ENCODE results near the gene INIP. TPM values are rescaled to one million over a fixed set of nuclear protein-coding genes. Genes with fewer than 3 reads are reported as not detected.

Gene INIP
- 10 to 100 TPM in 7 of 8 experiments, 1 to 10 TPM in 1; 10.0 to 26.8 (median 23.4) TPM for total RNA-seq

- 1 to 19% (median 3%) methylated on average over 2 to 15 of the region's 51 CpGs; no CpG with 5 or more reads in 3 of the 10 experiments for WGBS, 10 experiments
- peak; percentile 96 to 98 (median 97) for ATAC-seq (replicated peaks in 6 of 8)
- H3K27ac ChIP-seq = peak within 1 kb of the TSS; percentile 65 to 79
- peak within 1 kb of the TSS; percentile 72 to 96 (median 74) for H3K4me3 ChIP-seq
- peaks cover 4 to 6% of the 10 kb centered on the region in 2 donors for H3K4me1 ChIP-seq (replicated peaks in 1 of 2)
- in situ Hi-C loops (cut with MboI; ENCODE audit: low pct_unique_long_range_greater_than_20kb in 2 of 9, low sequenced_read_pairs in 9 of 9, unreplicated experiment in 9 of 9) = loop anchor here in 5 of 9 experiments (25.0 kb wide), 2 partner anchors 105 to 630 kb away; no protein-coding TSS in a partner anchor
Observed at GRCh38 chr9:112717661-112718331, at the start of gene INIP. Gene INIP, minus strand, starts transcription at chr9:112718117. Its CDS starts 1,632 bp downstream, at chr9:112716485.

- Histone ChIP-seq H3K4me3 (no peak overlapping the region), H3K27ac (no peak overlapping the region), H3K4me1 (replicated peaks in 1 of 2) (no peaks in the 10 kb centered on the region)
- 83 to 100% (median 100%) methylated on average over 1 of the region's 1 CpG; no CpG with 5 or more reads in 3 of the 10 experiments for WGBS, 10 experiments
- no peak for ATAC-seq (replicated peaks in 6 of 8)
- in situ Hi-C loops (cut with MboI; ENCODE audit: low pct_unique_long_range_greater_than_20kb in 2 of 9, low sequenced_read_pairs in 9 of 9, unreplicated experiment in 9 of 9) = no loop called here
Observed at GRCh38 chr9:112765281-112765680, 47.4 kb upstream of the INIP start.

GRCh38 chr9:112764837-112765236 lies 46.9 kb upstream of the INIP start:
- ATAC-seq (replicated peaks in 6 of 8) = no peak
- no peak overlapping the region for H3K4me3 ChIP-seq
- in situ Hi-C loops (cut with MboI; ENCODE audit: low pct_unique_long_range_greater_than_20kb in 2 of 9, low sequenced_read_pairs in 9 of 9, unreplicated experiment in 9 of 9) = no loop called here
- no peaks in the 10 kb centered on the region for H3K4me1 ChIP-seq (replicated peaks in 1 of 2)
- WGBS, 10 experiments = 40 to 100% (median 64%) methylated on average over 1 to 5 of the region's 7 CpGs; no CpG with 5 or more reads in 5 of the 10 experiments
- H3K27ac ChIP-seq = no peak overlapping the region

GRCh38 chr9:112764344-112764743 lies 46.4 kb upstream of the INIP start:
- no peaks in the 10 kb centered on the region for H3K4me1 ChIP-seq (replicated peaks in 1 of 2)
- no peak overlapping the region for H3K4me3 ChIP-seq
- no peak overlapping the region for H3K27ac ChIP-seq
- ATAC-seq (replicated peaks in 6 of 8) = no peak
- in situ Hi-C loops (cut with MboI; ENCODE audit: low pct_unique_long_range_greater_than_20kb in 2 of 9, low sequenced_read_pairs in 9 of 9, unreplicated experiment in 9 of 9) = no loop called here
- WGBS, 10 experiments = 0 to 100% (median 74%) methylated on average over 1 to 5 of the region's 5 CpGs; no CpG with 5 or more reads in 4 of the 10 experiments

GRCh38 chr9:112762726-112763518 lies 45.0 kb upstream of the INIP start:
- ATAC-seq (replicated peaks in 6 of 8) = no peak
- in situ Hi-C loops (cut with MboI; ENCODE audit: low pct_unique_long_range_greater_than_20kb in 2 of 9, low sequenced_read_pairs in 9 of 9, unreplicated experiment in 9 of 9) = no loop called here
- Histone ChIP-seq H3K27ac (no peak overlapping the region), H3K4me1 (replicated peaks in 1 of 2) (no peaks in the 10 kb centered on the region), H3K4me3 (no peak overlapping the region)
- WGBS, 10 experiments = 87 to 100% (median 93%) methylated on average over 1 to 5 of the region's 13 CpGs; no CpG with 5 or more reads in 3 of the 10 experiments

- 50 to 100% (median 90%) methylated on average over 1 to 9 of the region's 12 CpGs for WGBS, 10 experiments
- Histone ChIP-seq H3K4me3 (no peak overlapping the region), H3K4me1 (replicated peaks in 1 of 2) (no peaks in the 10 kb centered on the region), H3K27ac (no peak overlapping the region)
- peak in 1 of 8 experiments; percentile 11 for ATAC-seq (replicated peaks in 6 of 8)
- in situ Hi-C loops (cut with MboI; ENCODE audit: low pct_unique_long_range_greater_than_20kb in 2 of 9, low sequenced_read_pairs in 9 of 9, unreplicated experiment in 9 of 9) = no loop called here
Observed at GRCh38 chr9:112761912-112762655, 44.2 kb upstream of the INIP start.

- 60 to 91% (median 84%) methylated on average over 1 to 5 of the region's 8 CpGs; no CpG with 5 or more reads in 2 of the 10 experiments for WGBS, 10 experiments
- no peak for ATAC-seq (replicated peaks in 6 of 8)
- in situ Hi-C loops (cut with MboI; ENCODE audit: low pct_unique_long_range_greater_than_20kb in 2 of 9, low sequenced_read_pairs in 9 of 9, unreplicated experiment in 9 of 9) = no loop called here
Observed at GRCh38 chr9:112760821-112761220, 42.9 kb upstream of the INIP start.

GRCh38 chr9:112757940-112758339 lies 40.0 kb upstream of the INIP start:
- no peak for ATAC-seq (replicated peaks in 6 of 8)
- Histone ChIP-seq H3K4me1 (replicated peaks in 1 of 2) (no peaks in the 10 kb centered on the region), H3K27ac (no peak overlapping the region), H3K4me3 (no peak overlapping the region)
- in situ Hi-C loops (cut with MboI; ENCODE audit: low pct_unique_long_range_greater_than_20kb in 2 of 9, low sequenced_read_pairs in 9 of 9, unreplicated experiment in 9 of 9) = no loop called here
- WGBS, 10 experiments = 83 to 100% (median 100%) methylated on average over 1 to 2 of the region's 2 CpGs; no CpG with 5 or more reads in 3 of the 10 experiments

More at GRCh38 chr9:112760821-112761220, 42.9 kb upstream of the INIP start:
- no peak overlapping the region for H3K27ac ChIP-seq
- H3K4me3 ChIP-seq = no peak overlapping the region
- H3K4me1 ChIP-seq (replicated peaks in 1 of 2) = no peaks in the 10 kb centered on the region

GRCh38 chr9:112757282-112757883 lies 39.5 kb upstream of the INIP start:
- peak in 2 of 8 experiments; percentile 34 to 66 for ATAC-seq (replicated peaks in 6 of 8)
- in situ Hi-C loops (cut with MboI; ENCODE audit: low pct_unique_long_range_greater_than_20kb in 2 of 9, low sequenced_read_pairs in 9 of 9, unreplicated experiment in 9 of 9) = no loop called here
- Histone ChIP-seq H3K4me3 (no peak overlapping the region), H3K4me1 (replicated peaks in 1 of 2) (peaks cover under 1 to 1% of the 10 kb centered on the region in 2 donors), H3K27ac (no peak overlapping the region)
- 0 to 82% (median 61%) methylated on average over 2 to 7 of the region's 7 CpGs for WGBS, 10 experiments

GRCh38 chr9:112755675-112756074 lies 37.8 kb upstream of the INIP start:
- peaks cover 5 to 6% of the 10 kb centered on the region in 2 donors for H3K4me1 ChIP-seq (replicated peaks in 1 of 2)
- no peak overlapping the region for H3K27ac ChIP-seq
- H3K4me3 ChIP-seq = no peak overlapping the region
- no peak for ATAC-seq (replicated peaks in 6 of 8)
- in situ Hi-C loops (cut with MboI; ENCODE audit: low pct_unique_long_range_greater_than_20kb in 2 of 9, low sequenced_read_pairs in 9 of 9, unreplicated experiment in 9 of 9) = no loop called here
- WGBS, 10 experiments = 82 to 100% (median 99%) methylated on average over 1 to 4 of the region's 4 CpGs; no CpG with 5 or more reads in 2 of the 10 experiments

- in situ Hi-C loops (cut with MboI; ENCODE audit: low pct_unique_long_range_greater_than_20kb in 2 of 9, low sequenced_read_pairs in 9 of 9, unreplicated experiment in 9 of 9) = no loop called here
- WGBS, 10 experiments = 20 to 100% (median 74%) methylated on average over 1 to 5 of the region's 5 CpGs; no CpG with 5 or more reads in 2 of the 10 experiments
- peak in 2 of 8 experiments; percentile 3 for ATAC-seq (replicated peaks in 6 of 8)
- no peak overlapping the region for H3K27ac ChIP-seq
- peaks cover 5 to 6% of the 10 kb centered on the region in 2 donors for H3K4me1 ChIP-seq (replicated peaks in 1 of 2)
- no peak overlapping the region for H3K4me3 ChIP-seq
Observed at GRCh38 chr9:112755016-112755427, 37.1 kb upstream of the INIP start.

- in situ Hi-C loops (cut with MboI; ENCODE audit: low pct_unique_long_range_greater_than_20kb in 2 of 9, low sequenced_read_pairs in 9 of 9, unreplicated experiment in 9 of 9) = no loop called here
- ATAC-seq (replicated peaks in 6 of 8) = peak in 3 of 8 experiments; percentile 34 to 45 (median 36)
- Histone ChIP-seq H3K4me1 (replicated peaks in 1 of 2) (peaks cover 8 to 9% of the 10 kb centered on the region in 2 donors), H3K4me3 (no peak overlapping the region), H3K27ac (no peak overlapping the region)
- 0 to 83% (median 66%) methylated on average over 1 to 3 of the region's 3 CpGs; no CpG with 5 or more reads in 2 of the 10 experiments for WGBS, 10 experiments
Observed at GRCh38 chr9:112754578-112754977, 36.7 kb upstream of the INIP start.
